Urothelium cell line (cell line): ENCODE measurements around the gene MTMR3.

Experiments
- DNase-seq: peaks from one replicate; pipeline ENCODE4 v3.0.0; 2011; ENCODE audit warnings: low spot score, mixed read lengths
- FAIRE-seq: peaks from 2 replicates; lab custom pipeline; 2011; peaks lifted over from hg19 to GRCh38; lab: Jason Lieb, UNC

The MTMR3 gene

DNA sequence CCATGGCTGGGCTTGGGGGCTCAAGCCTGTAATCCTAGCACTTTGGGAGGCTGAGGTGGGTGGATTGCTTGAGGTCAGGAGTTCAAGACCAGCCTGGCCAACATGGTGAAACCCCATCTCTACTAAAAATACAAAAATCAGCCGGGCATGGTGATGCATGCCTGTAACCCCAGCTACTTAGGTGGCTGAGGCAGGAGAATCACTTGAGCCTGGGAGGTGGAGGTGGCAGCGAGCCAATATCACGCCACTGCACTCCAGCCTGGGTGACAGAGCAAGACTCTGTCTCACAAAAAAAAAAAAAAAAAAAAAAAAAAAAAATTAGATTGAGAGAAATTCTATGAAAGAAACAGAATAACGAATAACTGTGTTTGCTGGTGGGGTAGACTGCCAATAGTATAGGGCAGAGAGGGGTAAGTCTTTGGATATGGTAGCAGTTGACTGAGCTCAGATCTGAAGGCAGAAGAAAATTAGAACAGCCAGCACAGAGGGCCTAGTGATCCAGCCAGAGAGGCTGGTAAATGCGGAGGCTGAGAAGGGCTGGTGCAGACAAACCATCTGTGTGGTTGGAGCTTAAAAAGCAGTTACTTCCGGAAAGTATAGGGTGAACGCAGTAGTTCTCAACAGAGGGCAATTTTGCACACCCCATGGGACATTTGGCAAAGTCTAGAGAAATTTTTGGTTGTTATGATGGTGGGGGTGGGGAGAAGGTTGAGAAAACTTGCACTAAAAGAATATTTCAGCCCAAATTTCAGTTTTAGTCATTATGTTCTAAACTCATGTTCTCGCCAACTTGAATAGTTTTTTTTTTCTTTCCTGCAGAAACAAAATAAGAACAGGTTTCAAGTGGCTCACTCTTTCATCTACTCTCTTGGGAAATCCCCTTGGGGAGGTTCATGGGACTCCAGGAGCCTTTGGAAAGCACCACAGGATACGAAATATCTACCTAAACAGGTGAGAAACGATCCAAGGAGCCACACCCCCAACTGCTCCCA is 195.6 kb downstream of the MTMR3 start:
- DNase-seq (no peak), FAIRE-seq (no peak)

DNA sequence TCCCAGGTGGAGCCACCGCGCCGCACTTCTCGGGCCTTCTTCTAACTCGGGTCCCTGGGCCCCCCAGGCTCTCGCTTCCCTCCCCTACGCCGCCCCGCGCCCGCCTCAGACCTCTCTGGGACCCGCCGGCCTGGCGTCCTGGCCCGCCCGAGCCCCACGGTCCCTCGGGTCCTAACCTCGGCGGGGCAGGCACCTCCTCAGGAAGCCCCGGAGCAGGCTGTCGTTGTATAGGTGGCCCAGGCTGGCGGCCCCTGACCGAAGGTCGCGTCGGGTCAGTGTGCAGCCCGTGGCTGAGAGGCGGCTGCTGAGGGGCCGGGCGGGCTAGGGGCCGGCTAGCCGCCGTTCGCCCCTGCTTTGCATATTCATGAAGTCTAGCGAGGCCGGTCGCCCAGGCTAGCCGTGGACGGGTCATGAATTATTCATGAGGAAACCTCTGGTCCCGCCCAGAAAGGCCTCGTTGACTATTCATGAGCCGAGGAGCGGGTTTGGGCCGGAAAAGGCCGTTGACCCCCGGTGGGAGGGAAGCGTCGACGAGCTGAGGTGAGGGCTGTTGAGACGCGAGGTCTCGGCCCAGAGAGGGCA is 197.1 kb downstream of the MTMR3 start, which contains the start of gene HORMAD2:
Gene HORMAD2 (plus strand): TSS at position 513 of the 582 bp plus-strand sequence. CDS start 13,489 bp downstream, outside the sequence.
- no peak for DNase-seq
- FAIRE-seq = no peak
